G401 (cell line): ENCODE results near the gene CIZ1. TPM values are rescaled to one million over a fixed set of nuclear protein-coding genes. Genes with fewer than 3 reads are reported as not detected.
"Not testable (repeated sequence)": the region's sequence is repeated elsewhere in the genome, so short reads cannot be mapped to it uniquely, and the experiment has no call there.

ENCODE experiments used
- DNase-seq: peaks from one replicate; pipeline ENCODE4 v3.0.0-alpha.2; 2015; ENCODE audit warnings: low spot score
- in situ Hi-C: cut with HindIII; loops from 2 replicates; pipeline ENCODE4 v1.10.0; 2016; ENCODE audit warnings: low sequenced_read_pairs, mixed read lengths
- total RNA-seq: library from RNA; depleted of rRNA; stranded (reverse); fragments of >200 nt; shearing (Covaris generic); gene quantifications from 2 replicates; pipeline ENCODE4 v1.2.3, GENCODE V29; 2014

Gene CIZ1
- total RNA-seq, 1 experiment from 2014 or later: 17.5 TPM

DNA sequence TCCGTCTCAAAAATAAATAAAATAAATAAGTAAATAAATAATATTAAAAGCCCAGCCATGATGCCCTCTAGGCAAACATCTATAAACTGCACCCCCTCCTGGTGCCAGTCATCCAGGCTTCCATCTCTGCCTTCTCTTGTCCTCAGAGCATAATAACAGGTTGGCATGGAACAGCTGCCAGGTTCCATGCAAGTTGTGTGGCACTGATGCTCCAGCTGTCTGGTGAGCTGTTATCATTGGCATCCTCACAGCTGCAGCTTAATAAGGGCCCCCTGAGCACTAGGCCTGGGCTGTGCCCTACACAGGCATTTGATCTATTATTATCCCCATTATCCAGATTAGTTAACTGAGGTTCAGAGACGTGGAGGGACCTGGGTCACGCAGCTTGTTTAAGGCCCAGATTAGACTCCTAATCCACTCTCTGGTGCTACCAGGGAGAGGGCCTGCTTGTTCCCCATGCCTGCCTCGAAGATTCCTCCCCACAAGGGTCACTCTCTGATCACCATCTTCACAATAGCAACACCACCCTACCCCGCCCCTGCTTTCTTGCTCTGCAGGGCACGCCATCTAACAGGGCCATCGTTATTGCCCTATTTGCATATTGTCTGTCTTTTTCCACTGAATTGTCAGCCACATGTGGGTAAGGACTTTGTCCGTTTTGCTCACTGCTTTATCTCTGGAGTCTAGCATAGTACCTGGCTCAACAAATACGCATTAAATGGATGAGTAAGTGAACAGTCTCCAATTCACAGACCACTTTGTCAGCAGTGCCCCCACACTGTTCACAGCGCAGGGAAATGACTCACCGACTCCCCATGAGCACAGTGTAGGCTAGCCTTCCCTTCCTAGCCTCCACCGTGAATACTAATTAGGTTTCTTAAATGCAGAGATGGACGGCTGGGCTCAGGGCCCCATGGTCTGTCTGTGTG, 10.3 kb upstream of the CIZ1 start:
- in situ Hi-C loops: no loop called here
- DNase-seq: no peak

DNA sequence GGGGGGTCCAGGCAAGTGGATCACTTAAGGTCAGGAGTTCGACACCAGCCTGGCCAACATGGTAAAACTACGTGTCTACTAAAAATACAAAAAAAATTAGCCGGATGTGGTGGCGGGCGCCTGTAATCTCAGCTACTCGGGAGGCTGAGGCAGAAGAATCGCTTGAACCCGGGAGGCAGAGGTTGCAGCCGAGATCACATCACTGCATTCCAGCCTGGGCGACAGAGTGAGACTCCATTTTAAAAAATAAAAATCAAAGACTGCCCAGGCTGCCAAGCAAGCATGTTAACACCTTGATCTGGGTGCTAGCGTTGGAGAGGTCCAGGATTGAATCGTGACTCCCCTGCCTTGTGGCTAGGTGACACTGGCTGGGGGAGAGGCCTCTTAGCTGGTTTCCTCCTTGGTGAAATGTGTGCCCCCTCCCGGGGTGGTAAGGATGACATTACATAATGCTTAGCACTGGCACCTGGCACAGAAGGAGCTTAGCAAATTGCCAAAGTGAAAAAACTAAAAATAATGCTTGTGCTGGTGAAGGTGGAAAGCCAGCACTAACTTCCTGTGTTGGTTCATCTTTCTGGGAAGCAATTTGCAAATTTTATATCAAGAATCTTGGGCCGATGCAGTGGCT, 2.2 kb upstream of the CIZ1 start:
- peak; percentile 80 for DNase-seq
- in situ Hi-C loops: no loop called here

- in situ Hi-C loops: no loop called here
- DNase-seq: peak; percentile 93
Measured at GRCh38 chr9:128192601-128193371, 1.4 kb upstream of the CIZ1 start.

GRCh38 chr9:128190516-128191405, 611 bp downstream of the CIZ1 start:
- in situ Hi-C loops: no loop called here
- peak; percentile 32 for DNase-seq

DNA sequence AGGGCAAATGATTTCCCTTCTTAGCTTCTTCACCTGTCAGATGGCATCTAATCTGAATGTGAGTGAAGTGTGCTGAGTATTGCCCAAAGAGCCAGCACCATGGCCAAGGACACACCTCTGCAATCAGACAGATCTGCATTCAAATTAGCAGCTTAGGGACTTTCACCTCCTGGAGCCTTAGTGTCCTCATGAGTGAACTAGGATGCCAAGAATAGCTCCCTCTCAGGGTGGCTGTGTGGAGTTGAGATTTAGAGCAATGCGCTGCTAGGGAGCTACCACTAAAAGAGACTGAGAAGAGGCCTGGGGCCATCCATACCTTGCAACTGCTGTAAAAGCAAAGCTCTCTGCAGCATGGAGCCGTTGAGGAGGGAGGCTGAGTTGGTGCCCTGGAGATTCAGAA, 1.4 kb downstream of the CIZ1 start:
- in situ Hi-C loops: no loop called here
- DNase-seq: peak; percentile 8

DNA sequence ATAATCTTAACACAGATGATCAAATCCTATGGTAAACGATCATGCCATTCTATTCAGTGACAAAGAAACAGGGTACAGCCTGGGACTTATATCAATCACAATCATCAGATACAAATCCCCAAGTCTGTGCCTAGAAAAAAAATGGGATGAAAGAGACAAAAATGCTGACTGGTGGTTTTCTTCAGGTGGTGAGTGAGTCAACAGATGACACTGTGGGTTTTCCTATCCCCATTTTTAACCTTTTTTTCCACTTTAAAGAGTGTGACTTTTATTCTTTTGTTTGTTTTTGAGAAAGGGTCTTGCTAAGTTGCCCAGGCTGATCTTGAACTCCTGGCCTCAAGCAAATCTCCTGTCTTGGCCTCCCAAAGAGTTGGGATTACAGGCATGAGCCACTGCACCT, 3.2 kb downstream of the CIZ1 start:
- DNase-seq: no peak
- in situ Hi-C loops: no loop called here

DNA sequence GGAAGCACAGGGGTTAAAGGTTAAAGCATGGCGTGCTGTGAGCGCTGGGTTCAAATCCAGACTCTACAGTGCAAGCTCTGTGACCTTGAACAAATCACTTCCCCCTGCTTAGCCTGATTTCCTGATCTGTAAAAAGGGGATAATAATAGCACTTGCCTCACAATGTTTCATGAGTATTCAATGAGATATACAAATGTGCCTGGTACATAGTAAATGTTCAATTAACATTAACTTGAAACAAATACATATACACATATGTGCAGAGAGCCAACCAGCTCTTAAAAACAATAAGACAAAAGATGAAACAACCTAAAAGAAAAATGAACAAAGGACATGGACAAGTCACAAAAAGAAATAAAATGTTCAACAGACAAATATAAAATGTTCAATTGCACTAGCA, 4.0 kb downstream of the CIZ1 start:
- in situ Hi-C loops: no loop called here
- DNase-seq: no peak

GRCh38 chr9:128185979-128186965, 5.1 kb downstream of the CIZ1 start:
- in situ Hi-C loops: no loop called here
- DNase-seq: no peak

GRCh38 chr9:128182893-128183588, 8.3 kb downstream of the CIZ1 start:
- in situ Hi-C loops: no loop called here
- no peak for DNase-seq

GRCh38 chr9:128181480-128181879, 9.9 kb downstream of the CIZ1 start:
- in situ Hi-C loops: not testable (repeated sequence)
- DNase-seq: peak; percentile 69

GRCh38 chr9:128180447-128180846, 10.9 kb downstream of the CIZ1 start:
- no peak for DNase-seq
- in situ Hi-C loops: no loop called here

DNA sequence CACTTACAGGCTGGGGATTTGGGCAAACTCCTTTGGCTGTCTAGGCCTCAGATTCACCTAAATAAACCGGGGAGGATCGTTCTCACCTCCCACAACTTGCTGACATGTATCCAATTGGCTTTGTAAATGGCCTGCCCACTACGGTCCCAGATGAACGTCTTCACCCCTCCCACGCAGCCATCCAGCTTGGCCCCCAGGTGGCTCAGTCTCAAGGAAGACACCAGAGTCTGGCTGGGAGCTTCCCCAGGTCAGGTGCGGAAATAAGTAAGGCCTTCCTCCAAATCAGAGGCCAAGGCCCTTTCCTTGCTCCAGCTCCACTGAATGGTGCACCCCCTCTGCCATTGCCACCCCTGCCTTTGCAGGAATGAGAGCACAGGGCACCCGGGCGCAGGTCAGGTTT, 11.4 kb downstream of the CIZ1 start:
- DNase-seq: no peak
- in situ Hi-C loops: no loop called here

DNA sequence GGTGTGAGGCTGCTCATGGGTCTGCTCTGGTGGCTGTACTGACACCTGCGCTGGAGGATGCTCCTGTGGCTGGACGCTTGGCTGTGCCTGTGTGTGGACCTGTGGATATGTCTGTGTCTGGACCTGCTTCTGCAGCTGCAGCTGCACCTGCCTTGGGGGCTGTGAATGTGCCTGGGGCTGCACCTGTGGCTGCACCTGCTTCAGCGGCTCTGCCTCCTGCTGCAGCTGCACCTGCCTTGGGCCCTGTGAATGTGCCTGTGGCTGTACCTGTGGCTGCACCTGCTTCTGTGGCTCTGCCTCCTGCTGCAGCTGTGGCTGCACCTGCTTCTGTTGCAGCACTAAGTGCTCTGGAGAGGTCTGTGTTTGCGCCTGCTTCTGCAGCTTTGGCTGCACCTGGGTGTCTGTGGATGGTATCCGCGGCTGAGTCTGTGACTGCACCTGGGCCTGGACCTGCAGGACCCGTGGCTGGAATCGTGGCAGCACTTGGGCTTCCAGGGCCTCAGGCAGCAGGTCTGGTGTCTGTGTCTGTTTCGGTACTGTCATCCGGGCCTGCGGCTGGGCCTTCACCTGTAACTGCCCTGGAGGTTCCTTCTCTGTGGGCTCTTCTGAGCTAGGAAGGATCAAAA, 12.5 kb downstream of the CIZ1 start:
- in situ Hi-C loops: no loop called here

DNA sequence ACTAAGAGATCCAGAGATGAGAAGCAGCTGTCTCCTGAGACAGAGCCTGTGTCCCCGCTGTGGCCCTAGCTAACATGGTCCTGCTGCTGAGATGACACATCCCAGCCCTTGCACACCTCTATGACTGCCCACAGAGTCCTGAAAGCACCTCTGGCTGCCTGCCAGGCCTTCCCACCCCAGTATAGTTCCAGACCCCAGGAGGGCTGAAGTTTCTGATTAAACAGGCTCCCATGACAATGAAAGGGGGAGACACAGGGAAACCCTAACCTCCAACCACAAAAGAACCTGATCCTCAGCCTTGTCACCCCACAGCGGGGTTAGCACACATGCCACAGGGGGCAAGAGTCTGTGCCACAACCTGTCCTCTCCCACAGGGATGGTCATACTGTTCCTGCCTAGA, 15.6 kb downstream of the CIZ1 start:
- in situ Hi-C loops: no loop called here
- no peak for DNase-seq

More for the DNA sequence above, 12.5 kb downstream of the CIZ1 start:
- DNase-seq: no peak

DNA sequence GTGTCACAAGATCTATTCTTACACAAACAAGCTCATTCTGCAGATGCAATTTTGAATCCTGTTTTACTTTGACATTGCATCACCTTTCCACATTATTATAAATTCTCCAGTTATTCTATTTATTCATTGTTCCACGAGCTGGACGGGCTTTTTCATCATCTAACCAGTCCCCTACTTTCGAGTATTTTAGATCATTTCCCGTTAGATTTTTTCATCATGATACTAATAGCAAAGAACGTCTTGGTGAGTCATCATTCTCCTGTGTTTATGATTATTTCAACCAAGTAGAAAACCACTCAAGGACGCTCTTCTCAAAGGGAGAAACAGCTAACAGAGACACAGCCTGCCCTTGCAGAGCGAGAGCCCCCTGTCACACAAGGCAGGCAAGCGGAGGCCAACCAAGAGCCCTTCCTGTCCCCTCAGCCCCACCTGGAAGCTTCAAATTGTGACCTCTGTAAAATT, 16.2 kb downstream of the CIZ1 start:
- no peak for DNase-seq
- in situ Hi-C loops: no loop called here

GRCh38 chr9:128174062-128174461, 17.3 kb downstream of the CIZ1 start:
- in situ Hi-C loops: no loop called here
- DNase-seq: no peak

GRCh38 chr9:128169925-128170324, 21.4 kb downstream of the CIZ1 start:
- in situ Hi-C loops: no loop called here

More at GRCh38 chr9:128169925-128170324, 21.4 kb downstream of the CIZ1 start:
- no peak for DNase-seq
